ENCODE results near the gene SNHG17. TPM values are rescaled to one million over a fixed set of nuclear protein-coding genes. Genes with fewer than 3 reads are reported as not detected.

The SNHG17 gene
- total RNA-seq, 8 experiments from 2014 or later = 12.4 to 69.3 (median 32.3) TPM

DNA sequence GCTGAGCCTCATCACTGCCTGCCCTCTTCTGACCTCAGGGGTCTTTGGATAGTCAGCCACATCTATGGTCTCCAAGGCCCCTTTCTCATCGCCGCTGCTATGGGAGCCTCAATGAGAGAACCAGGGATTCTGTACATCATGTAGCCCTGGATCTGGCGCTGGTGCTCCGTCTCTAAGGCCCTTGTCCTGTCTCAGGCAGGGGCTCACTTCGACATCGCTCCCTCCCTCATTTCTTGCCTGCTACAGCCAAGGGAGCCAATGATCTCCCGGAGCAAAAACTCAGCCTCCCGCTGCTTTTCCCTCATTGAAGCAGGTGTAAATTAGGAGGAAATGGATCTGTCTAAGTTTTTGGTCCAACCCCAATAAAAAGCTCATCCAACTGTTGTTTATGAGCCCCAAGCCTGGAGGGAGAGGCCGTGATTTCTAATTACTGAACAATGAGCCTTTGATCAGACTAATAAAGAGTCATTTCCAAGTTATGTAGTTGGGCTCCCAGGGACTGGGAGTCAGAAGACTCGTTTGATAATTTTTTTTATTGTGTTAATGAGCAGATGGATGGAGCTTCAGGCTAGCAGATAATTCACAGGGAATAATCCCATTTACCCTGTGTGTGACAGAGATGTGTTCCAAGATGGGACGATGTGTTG is 58.0 kb downstream of the SNHG17 start:
- no peak for ATAC-seq (replicated peaks in 6 of 8)
- Histone ChIP-seq H3K4me1 (replicated peaks in 1 of 2) (no peaks in the 10 kb centered on the region), H3K4me3 (no peak overlapping the region), H3K27ac (no peak overlapping the region)
- WGBS, 10 experiments = 20 to 100% (median 73%) methylated on average over 1 to 10 of the region's 11 CpGs
- in situ Hi-C loops (cut with MboI; ENCODE audit: low pct_unique_long_range_greater_than_20kb in 2 of 9, low sequenced_read_pairs in 9 of 9, unreplicated experiment in 9 of 9) = no loop called here

DNA sequence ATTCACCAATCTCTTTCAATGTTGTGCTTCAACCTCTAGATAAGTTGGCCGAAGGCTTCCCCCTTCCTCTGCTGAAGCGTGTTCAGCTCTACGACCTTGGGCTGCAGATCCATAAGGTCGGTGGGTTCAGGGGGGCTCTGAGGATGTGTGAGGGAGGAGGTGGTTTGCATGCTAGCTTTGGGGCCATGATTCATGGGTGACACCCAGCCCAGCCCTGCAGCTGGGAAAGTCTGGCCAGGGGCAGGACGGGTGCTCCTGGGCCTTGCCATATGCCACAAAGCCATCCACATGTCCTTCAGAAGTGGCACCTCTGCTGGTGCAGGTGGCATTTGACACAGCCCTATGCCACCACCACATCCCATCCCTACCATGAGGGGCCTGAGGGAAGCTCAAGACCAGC is 61.2 kb downstream of the SNHG17 start:
- in situ Hi-C loops (cut with MboI; ENCODE audit: low pct_unique_long_range_greater_than_20kb in 2 of 9, low sequenced_read_pairs in 9 of 9, unreplicated experiment in 9 of 9) = no loop called here
- H3K4me1 ChIP-seq (replicated peaks in 1 of 2) = no peaks in the 10 kb centered on the region
- no peak overlapping the region for H3K27ac ChIP-seq
- H3K4me3 ChIP-seq = no peak overlapping the region
- WGBS, 10 experiments = 29 to 92% (median 67%) methylated on average over 1 to 4 of the region's 5 CpGs; no CpG with 5 or more reads in 5 of the 10 experiments
- no peak for ATAC-seq (replicated peaks in 6 of 8)

DNA sequence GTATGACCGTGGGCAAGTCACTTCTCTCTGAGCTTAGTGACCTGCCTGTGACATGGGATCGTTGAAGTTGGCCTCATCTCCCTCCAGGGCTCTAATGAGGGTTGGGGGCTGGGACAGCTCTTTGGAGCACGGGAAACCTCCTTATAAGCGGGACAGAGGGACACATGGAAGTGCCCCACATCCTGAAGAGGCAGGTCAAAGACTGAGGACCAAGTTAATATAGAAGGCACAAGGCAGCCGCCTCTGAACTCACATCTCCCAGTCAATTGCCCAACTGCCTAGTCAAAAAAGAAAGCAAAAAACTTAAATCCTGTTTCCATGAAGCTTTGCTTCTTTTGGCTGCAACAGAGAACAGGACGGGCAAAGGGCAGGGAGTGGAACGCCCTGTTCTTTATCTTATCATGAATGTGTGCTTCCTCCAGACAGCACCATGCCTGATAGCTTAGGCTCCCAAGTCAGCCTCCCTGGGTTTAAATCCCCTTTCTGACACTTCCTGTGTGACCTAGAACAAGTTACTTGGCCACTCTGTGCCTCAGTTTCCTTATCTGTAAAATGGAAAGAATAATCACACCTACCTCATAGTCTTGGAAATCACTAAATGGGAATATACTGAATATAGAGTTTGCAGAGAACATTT is 61.8 kb downstream of the SNHG17 start:
- Histone ChIP-seq H3K27ac (no peak overlapping the region), H3K4me3 (no peak overlapping the region), H3K4me1 (replicated peaks in 1 of 2) (no peaks in the 10 kb centered on the region)
- 46 to 93% (median 61%) methylated on average over 1 to 5 of the region's 7 CpGs; no CpG with 5 or more reads in 3 of the 10 experiments for WGBS, 10 experiments
- in situ Hi-C loops (cut with MboI; ENCODE audit: low pct_unique_long_range_greater_than_20kb in 2 of 9, low sequenced_read_pairs in 9 of 9, unreplicated experiment in 9 of 9) = no loop called here
- ATAC-seq (replicated peaks in 6 of 8) = no peak

DNA sequence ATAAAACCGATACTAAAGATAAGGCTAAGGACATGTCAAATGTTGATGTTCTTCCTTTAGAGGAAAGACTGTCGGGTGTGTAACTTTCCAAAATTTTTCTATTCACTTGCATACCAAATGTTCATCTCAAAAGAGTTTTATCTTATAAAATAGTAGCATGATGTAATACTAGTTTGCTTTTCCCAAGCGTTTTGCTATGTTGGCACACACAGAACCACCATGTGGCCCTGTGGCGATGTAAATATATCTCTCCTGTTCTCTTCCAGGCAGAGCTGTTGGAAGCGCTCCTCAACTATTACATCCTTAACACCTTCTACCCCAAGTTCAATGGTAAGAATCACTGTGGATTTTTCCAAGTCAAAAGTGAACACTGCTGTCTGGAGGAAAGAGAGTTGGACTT is 62.3 kb downstream of the SNHG17 start:
- Histone ChIP-seq H3K4me1 (replicated peaks in 1 of 2) (no peaks in the 10 kb centered on the region), H3K27ac (no peak overlapping the region), H3K4me3 (no peak overlapping the region)
- in situ Hi-C loops (cut with MboI; ENCODE audit: low pct_unique_long_range_greater_than_20kb in 2 of 9, low sequenced_read_pairs in 9 of 9, unreplicated experiment in 9 of 9) = no loop called here
- 40 to 89% (median 72%) methylated on average over 2 to 5 of the region's 5 CpGs; no CpG with 5 or more reads in 1 of the 10 experiments for WGBS, 10 experiments
- no peak for ATAC-seq (replicated peaks in 6 of 8)

Other genes with a start within 250 kb of the SNHG17 start
- 10 to 100 TPM in 1 of 8 experiments, 1 to 10 TPM in 3, under 1 TPM in 4; 0.05 to 73.6 (median 1.2) TPM for gene KIAA1755, start 174.6 kb downstream of the SNHG17 start, total RNA-seq
- 1 to 10 TPM in 2 of 8 experiments, under 1 TPM in 2, not detected in 4; 0.05 to 2.4 (median 0.64) TPM for gene BPI, start 131.2 kb downstream of the SNHG17 start, total RNA-seq
- gene LBP, start 88.8 kb downstream of the SNHG17 start, total RNA-seq = under 1 TPM in 3 of 8 experiments, not detected in 5; 0.15 to 0.67 (median 0.42) TPM
- gene RALGAPB, start 37.5 kb upstream of the SNHG17 start, total RNA-seq = 10 to 100 TPM; 21.8 to 48.8 (median 32.1) TPM
- gene ADIG, start 145.9 kb upstream of the SNHG17 start, total RNA-seq = not detected
- gene ARHGAP40, start 166.5 kb upstream of the SNHG17 start, total RNA-seq = under 1 TPM in 2 of 8 experiments, not detected in 6; 0.21 to 0.95 TPM